Pancreas (tissue), 10 donors: ENCODE data around the gene OGDH. TPM values are rescaled to one million over a fixed set of nuclear protein-coding genes. Genes with fewer than 3 reads are reported as not detected.

ENCODE experiments used
- ATAC-seq, 4 donors: fragments of 200-7000 bp; cut with Tn5 transposase; one replicate each; pipeline versions ENCODE4 v1.8.0 to v1.9.1; 2020; ENCODE audit warnings: mild to moderate bottlenecking in 4 of 4, moderate library complexity in 4 of 4
- DNase-seq, 6 donors: peaks; one replicate each; pipeline ENCODE4 v3.0.0-alpha.2; 2020
- FAIRE-seq: peaks from 2 replicates; lab custom pipeline; 2012; peaks lifted over from hg19 to GRCh38; lab: Jason Lieb, UNC
- H3K27ac ChIP-seq, 4 donors: fragments of 200-600 bp; sonication (generic); 1 replicate in 3 of 4; 2 replicates in 1 of 4; pipeline versions ENCODE4 v1.5.0 to v1.8.0; 2020
- H3K27me3 ChIP-seq, 4 donors: fragments of 200-600 bp; one replicate each; pipeline ENCODE4 v1.8.0; 2021
- H3K36me3 ChIP-seq, 3 donors: fragments of 200-600 bp; sonication (generic) in 1 of 3; one replicate each; pipeline versions ENCODE4 v1.5.0 to v1.8.0; 2020 to 2021
- H3K4me1 ChIP-seq, 3 donors: fragments of 200-600 bp; one replicate each; pipeline ENCODE4 v1.8.0; 2021
- H3K4me3 ChIP-seq, 4 donors: fragments of 200-600 bp; sonication (generic) in 2 of 4; one replicate each; pipeline versions ENCODE4 v1.5.0 to v1.8.0; 2020 to 2021
- H3K9me3 ChIP-seq, 4 donors: fragments of 200-600 bp; one replicate each; pipeline ENCODE4 v1.8.0; 2021
- WGBS, 2 donors: extraction: QIAGEN DNeasy Blood & Tissue Kit; methylation state at CpG; one replicate each; pipeline ENCODE4 v1.1.7; 2013; 5-methylcytosine and 5-hydroxymethylcytosine counted together
- intact Hi-C, 3 donors: fragments of 100-400 bp; cut with DNase I; formaldehyde crosslinking; loops; one replicate each; pipeline versions ENCODE4 v1.11.1 to v1.14.2; 2022
- polyA plus RNA-seq, 2 donors: library from polyadenylated mRNA; stranded (reverse); fragments of 200-250 nt; gene quantifications; one replicate each; pipeline ENCODE4 v1.2.3, GENCODE V29; 2013
- total RNA-seq, 6 donors: library from RNA; stranded (reverse); fragmentation: NEBNext Ultra II Directional in 4 of 6; extraction: Animal tissue kit (Norgen Biotek cat#: 25700) in 4 of 6; gene quantifications; one replicate each; pipeline versions ENCODE4 v1.2.1 to v1.2.4, GENCODE V29; 2021 to 2023
- TF ChIP-seq, protein P1 (sequence below), 4 donors: fragments of 200-600 bp; sonication (generic) in 3 of 4; IDR thresholded peaks; one replicate each; pipeline versions ENCODE4 v1.5.0 to v1.8.0; 2021; ENCODE audit warnings: antibody characterized with exemption in 4 of 4
- donor health status: healthy with polysubstance abuse.
- donor health status: DM: no; HTN: no; CAD: no; lungs with moderate emphysema.
- donor health status: DM: no; HTN: no; CAD: no.
- donor health status: control.
- donor health status: control.
- donor health status: Bipolar disorder and iron deficiency.
- donor health status: DM: yes; HTN: yes; CAD: no.
- donor health status: DM: no; HTN: no; CAD: no.
- donor health status: DM: no; HTN: no; CAD: no.
- donor health status: DM: yes; HTN: yes; CAD: no.

OGDH gene
- total and polyA plus RNA-seq, 8 donors, result 18.4 to 49.2 (median 29.0) TPM

DNA sequence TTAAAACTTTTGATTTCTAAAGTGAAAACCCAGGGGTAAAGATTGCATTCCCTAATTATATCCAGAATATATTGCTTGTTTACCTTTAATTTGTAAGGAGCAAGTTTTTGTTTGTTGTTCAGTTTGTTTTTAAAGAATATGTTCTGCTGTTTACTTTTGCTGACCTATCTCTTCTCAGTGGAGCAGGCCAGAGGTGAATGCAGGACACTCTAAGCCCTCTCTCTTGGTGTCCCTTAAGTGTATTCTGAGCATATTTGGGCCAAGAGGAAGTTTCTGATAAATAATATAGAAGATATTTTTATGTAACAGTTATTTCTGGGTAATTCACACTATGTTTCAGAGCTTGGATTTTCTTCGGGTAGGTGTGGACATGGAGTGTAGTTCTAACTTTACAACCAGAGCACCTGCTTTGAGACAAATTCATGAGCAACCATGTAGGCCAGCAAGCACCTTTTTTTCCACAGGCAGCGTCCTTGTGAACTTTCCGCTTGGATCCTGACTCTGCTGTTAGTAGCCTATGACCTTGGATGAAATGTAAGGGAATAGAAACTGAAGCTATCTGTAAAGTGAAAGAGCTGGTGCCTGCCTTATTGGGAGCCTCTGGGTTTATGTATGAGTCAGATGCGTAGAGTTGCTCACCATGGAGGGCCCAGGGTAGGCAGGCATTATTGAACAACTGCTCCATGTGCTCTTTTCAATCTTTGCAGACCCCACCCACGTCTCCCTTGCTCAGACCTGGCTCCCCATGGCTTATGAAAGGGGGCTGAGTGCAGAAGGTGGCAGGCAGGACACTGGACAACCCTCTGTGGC, 16.1 kb downstream of the OGDH start:
- H3K4me1 ChIP-seq, result peaks cover 0 to 33% (median 18%) of the 10 kb centered on the region in 3 donors
- no peak for DNase-seq
- no peaks in the 10 kb centered on the region for H3K9me3 ChIP-seq
- 38 to 43% methylated on average over 5 of the region's 5 CpGs for WGBS, 2 donors
- no peak overlapping the region for H3K4me3 ChIP-seq
- H3K27me3 ChIP-seq, result no peaks in the 10 kb centered on the region
- intact Hi-C loops, result no loop called here
- peak; percentile 59 to 87 (median 84) for ATAC-seq
- TF ChIP-seq, protein P1, sequence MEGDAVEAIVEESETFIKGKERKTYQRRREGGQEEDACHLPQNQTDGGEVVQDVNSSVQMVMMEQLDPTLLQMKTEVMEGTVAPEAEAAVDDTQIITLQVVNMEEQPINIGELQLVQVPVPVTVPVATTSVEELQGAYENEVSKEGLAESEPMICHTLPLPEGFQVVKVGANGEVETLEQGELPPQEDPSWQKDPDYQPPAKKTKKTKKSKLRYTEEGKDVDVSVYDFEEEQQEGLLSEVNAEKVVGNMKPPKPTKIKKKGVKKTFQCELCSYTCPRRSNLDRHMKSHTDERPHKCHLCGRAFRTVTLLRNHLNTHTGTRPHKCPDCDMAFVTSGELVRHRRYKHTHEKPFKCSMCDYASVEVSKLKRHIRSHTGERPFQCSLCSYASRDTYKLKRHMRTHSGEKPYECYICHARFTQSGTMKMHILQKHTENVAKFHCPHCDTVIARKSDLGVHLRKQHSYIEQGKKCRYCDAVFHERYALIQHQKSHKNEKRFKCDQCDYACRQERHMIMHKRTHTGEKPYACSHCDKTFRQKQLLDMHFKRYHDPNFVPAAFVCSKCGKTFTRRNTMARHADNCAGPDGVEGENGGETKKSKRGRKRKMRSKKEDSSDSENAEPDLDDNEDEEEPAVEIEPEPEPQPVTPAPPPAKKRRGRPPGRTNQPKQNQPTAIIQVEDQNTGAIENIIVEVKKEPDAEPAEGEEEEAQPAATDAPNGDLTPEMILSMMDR (IDR thresholded peaks at IDR 0.05), result no peak
- peak overlapping the region in 3 of 4 donors; percentile 38 to 66 (median 61) for H3K27ac ChIP-seq
- peaks cover 0 to 9% (median 0%) of the 10 kb centered on the region in 3 donors for H3K36me3 ChIP-seq
- FAIRE-seq, result no peak

DNA sequence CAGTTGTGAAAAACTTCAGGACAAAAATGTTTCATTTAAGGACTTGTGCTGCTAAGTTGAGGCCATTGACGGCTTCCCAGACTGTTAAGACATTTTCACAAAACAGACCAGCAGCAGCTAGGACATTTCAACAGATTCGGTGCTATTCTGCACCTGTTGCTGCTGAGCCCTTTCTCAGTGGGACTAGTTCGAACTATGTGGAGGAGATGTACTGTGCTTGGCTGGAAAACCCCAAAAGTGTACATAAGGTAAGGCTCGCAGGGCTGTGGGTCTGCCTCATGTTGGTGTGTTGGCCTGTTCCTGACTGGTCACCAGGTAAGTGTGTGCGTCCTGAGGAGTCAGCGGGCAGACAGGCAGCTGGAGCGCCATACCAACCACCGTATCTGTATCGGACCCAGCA, 17.9 kb downstream of the OGDH start:
- FAIRE-seq (no peak), DNase-seq (no peak), ATAC-seq (no peak)
- intact Hi-C loops, result no loop called here
- Histone ChIP-seq H3K27me3 (no peaks in the 10 kb centered on the region), H3K4me3 (no peak overlapping the region), H3K9me3 (no peaks in the 10 kb centered on the region), H3K4me1 (peaks cover 0 to 21% (median 18%) of the 10 kb centered on the region in 3 donors), H3K36me3 (peaks cover 0 to 9% (median 0%) of the 10 kb centered on the region in 3 donors), H3K27ac (peak overlapping the region in 1 of 4 donors; percentile 61)
- WGBS, 2 donors, result 90 to 92% methylated on average over 9 of the region's 9 CpGs
- TF ChIP-seq, protein P1 (IDR thresholded peaks at IDR 0.05), result no peak

DNA sequence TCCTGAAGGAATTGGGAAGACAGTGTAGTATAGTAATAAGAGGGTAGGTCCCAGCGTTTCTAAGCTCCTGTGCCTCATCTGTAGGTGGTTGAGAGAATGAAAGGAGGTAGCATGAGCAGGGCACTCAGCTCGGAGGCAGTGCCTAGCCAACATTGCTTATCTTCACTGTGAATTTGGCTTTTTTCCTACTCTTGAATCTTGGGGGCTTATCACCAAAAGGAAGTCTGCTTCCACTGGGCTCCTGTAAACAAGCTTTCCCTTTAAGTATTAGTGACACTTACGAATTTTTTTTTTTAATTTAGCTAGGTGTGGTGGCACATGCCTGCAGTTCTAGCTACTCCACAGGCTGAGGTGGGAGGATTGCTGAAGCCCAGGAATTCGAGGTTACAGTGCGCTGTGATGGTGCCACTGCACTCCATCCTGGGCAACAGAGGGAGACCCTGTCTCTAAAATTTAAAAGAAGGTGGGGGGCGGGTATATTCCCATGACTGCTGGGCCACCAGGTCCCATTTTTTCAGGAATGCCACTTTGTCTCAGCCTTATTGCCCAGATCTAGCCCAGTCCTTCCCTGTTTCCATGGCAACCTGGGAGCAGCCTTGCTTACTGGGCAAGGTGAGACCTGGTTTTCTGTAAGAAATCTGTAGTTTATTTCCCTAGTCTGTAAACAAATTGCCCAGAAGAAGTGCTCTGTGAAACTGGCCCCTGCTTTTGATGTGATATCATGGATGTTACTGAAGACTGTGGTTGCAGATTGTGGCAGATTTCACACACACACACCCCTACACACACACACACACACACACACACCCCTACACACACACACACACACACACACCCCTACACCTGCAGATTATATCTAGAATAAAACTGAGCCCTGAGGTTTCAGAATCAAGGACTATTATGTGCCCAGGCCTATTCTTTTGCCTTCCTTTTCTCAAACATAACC, 19.4 kb downstream of the OGDH start:
- 47 to 49% methylated on average over 6 of the region's 6 CpGs for WGBS, 2 donors
- no peaks in the 10 kb centered on the region for H3K27me3 ChIP-seq
- H3K9me3 ChIP-seq, result no peaks in the 10 kb centered on the region
- TF ChIP-seq, protein P1 (IDR thresholded peaks at IDR 0.05), result no peak
- H3K27ac ChIP-seq, result peak overlapping the region in 1 of 4 donors; percentile 19
- H3K4me1 ChIP-seq, result peaks cover 0 to 28% (median 18%) of the 10 kb centered on the region in 3 donors
- ATAC-seq, result peak in 3 of 4 donors; percentile 8 to 41 (median 21)
- no peak overlapping the region for H3K4me3 ChIP-seq
- DNase-seq, result no peak
- intact Hi-C loops, result no loop called here
- FAIRE-seq, result no peak
- H3K36me3 ChIP-seq, result peaks cover 0 to 9% (median 0%) of the 10 kb centered on the region in 3 donors

DNA sequence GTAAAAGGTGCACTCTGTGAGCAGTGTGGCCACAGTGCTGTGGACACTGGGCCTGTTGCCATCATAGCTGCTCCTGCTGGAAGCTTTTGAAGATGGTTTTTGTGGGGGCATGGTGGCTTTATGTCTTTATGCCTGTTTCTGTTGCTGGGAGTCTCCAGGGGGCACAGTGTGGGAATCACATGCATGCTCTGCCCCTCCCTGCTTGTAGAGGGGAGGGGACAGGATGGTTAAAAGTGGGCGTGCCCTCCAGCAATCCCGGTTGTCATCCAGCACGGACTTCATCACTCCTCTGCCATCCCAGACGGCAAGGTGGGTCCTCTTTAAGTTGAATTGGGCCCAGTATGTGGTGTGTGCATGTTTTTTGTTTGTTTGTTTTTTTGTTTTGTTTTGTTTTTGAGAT, 20.2 kb downstream of the OGDH start:
- H3K4me3 ChIP-seq, result no peak overlapping the region
- no peak overlapping the region for H3K27ac ChIP-seq
- DNase-seq, result no peak
- H3K4me1 ChIP-seq, result peaks cover 0 to 33% (median 18%) of the 10 kb centered on the region in 3 donors
- WGBS, 2 donors, result 73 to 76% methylated on average over 4 of the region's 4 CpGs
- no peak for FAIRE-seq
- TF ChIP-seq, protein P1 (IDR thresholded peaks at IDR 0.05), result no peak
- intact Hi-C loops, result no loop called here
- peaks cover 0 to 9% (median 0%) of the 10 kb centered on the region in 3 donors for H3K36me3 ChIP-seq
- no peaks in the 10 kb centered on the region for H3K9me3 ChIP-seq
- no peak for ATAC-seq
- no peaks in the 10 kb centered on the region for H3K27me3 ChIP-seq
